ENCODE measurements around the gene VGLL2. TPM values are rescaled to one million over a fixed set of nuclear protein-coding genes. Genes with fewer than 3 reads are reported as not detected.

The VGLL2 gene
- total RNA-seq, 2 donors from 2014 or later, result not detected

- ATAC-seq (no peak), DNase-seq (no peak)
- intact Hi-C loops (cut with DNase I, micrococcal nuclease), result no loop called here
These were observed 42.3 kb downstream of the VGLL2 start for GRCh38 chr6:117307655-117308054.

- ATAC-seq (no peak), DNase-seq (no peak)
- intact Hi-C loops (cut with DNase I, micrococcal nuclease), result no loop called here
These were observed 43.7 kb downstream of the VGLL2 start for GRCh38 chr6:117309069-117309468.

GRCh38 chr6:117309611-117310010 lies 44.3 kb downstream of the VGLL2 start:
- no peak for ATAC-seq
- intact Hi-C loops (cut with DNase I, micrococcal nuclease), result loop anchor here in 1 of 2 donors (10.0 kb wide), 1 partner anchor 335 kb away; no protein-coding TSS in a partner anchor
- DNase-seq, result no peak

GRCh38 chr6:117311310-117311709 lies 46.0 kb downstream of the VGLL2 start:
- intact Hi-C loops (cut with DNase I, micrococcal nuclease), result loop anchor here in 1 of 2 donors (10.0 kb wide), 1 partner anchor 337 kb away; no protein-coding TSS in a partner anchor
- DNase-seq (no peak), ATAC-seq (no peak)

GRCh38 chr6:117311726-117312125 lies 46.4 kb downstream of the VGLL2 start:
- ATAC-seq (no peak), DNase-seq (no peak)
- intact Hi-C loops (cut with DNase I, micrococcal nuclease), result loop anchor here in 1 of 2 donors (10.0 kb wide), 1 partner anchor 337 kb away; no protein-coding TSS in a partner anchor

- no peak for DNase-seq
- intact Hi-C loops (cut with DNase I, micrococcal nuclease), result loop anchor here in 1 of 2 donors (10.0 kb wide), 1 partner anchor 342 kb away; no protein-coding TSS in a partner anchor
These were observed 51.9 kb downstream of the VGLL2 start for GRCh38 chr6:117317261-117317660.

More at GRCh38 chr6:117317261-117317660, 51.9 kb downstream of the VGLL2 start:
- peak; percentile 54 for ATAC-seq

Other genes starting within 250 kb of the VGLL2 start
- 1 to 10 TPM; 1.7 to 2.6 TPM for gene ROS1, start 160.4 kb downstream of the VGLL2 start, total RNA-seq
- gene DCBLD1, start 217.1 kb downstream of the VGLL2 start, total RNA-seq, result 10 to 100 TPM; 14.5 to 17.1 TPM